GM18526 (cell line): ENCODE results near the gene FMN1.

Experiments
- POLR2A ChIP-seq: IDR thresholded peaks from 3 replicates; pipeline ENCODE4 v1.6.1; 2011; ENCODE audit not compliant: insufficient read length; ENCODE audit errors: extremely low read depth

The FMN1 gene

GRCh38 chr15:33009603-33010002 is 184.9 kb downstream of the FMN1 start:
- TF ChIP-seq POLR2A: no peak

GRCh38 chr15:33009026-33009425 is 185.5 kb downstream of the FMN1 start:
- TF ChIP-seq POLR2A: no peak

- no peak for TF ChIP-seq POLR2A
Observed at GRCh38 chr15:33008284-33008995, 186.1 kb downstream of the FMN1 start.

- TF ChIP-seq POLR2A: no peak
Observed at GRCh38 chr15:33007303-33007855, 187.1 kb downstream of the FMN1 start.

GRCh38 chr15:33005582-33005981 is 188.9 kb downstream of the FMN1 start:
- no peak for TF ChIP-seq POLR2A

- TF ChIP-seq POLR2A: no peak
Observed at GRCh38 chr15:33001926-33002325, 192.6 kb downstream of the FMN1 start.

GRCh38 chr15:32998979-32999672 is 195.4 kb downstream of the FMN1 start:
- TF ChIP-seq POLR2A: no peak

- no peak for TF ChIP-seq POLR2A
Observed at GRCh38 chr15:32998182-32998581, 196.3 kb downstream of the FMN1 start.

GRCh38 chr15:32994810-32995424 is 199.6 kb downstream of the FMN1 start:
- no peak for TF ChIP-seq POLR2A

- no peak for TF ChIP-seq POLR2A
Observed at GRCh38 chr15:32993285-32993684, 201.2 kb downstream of the FMN1 start.

- TF ChIP-seq POLR2A: no peak
Observed at GRCh38 chr15:32991619-32992111, 202.8 kb downstream of the FMN1 start.

GRCh38 chr15:32990071-32990470 is 204.4 kb downstream of the FMN1 start:
- no peak for TF ChIP-seq POLR2A

GRCh38 chr15:32987067-32987466 is 207.4 kb downstream of the FMN1 start:
- no peak for TF ChIP-seq POLR2A

- TF ChIP-seq POLR2A: no peak
Observed at GRCh38 chr15:32986147-32986546, 208.4 kb downstream of the FMN1 start.

GRCh38 chr15:32983679-32984078 is 210.8 kb downstream of the FMN1 start:
- no peak for TF ChIP-seq POLR2A

GRCh38 chr15:32982001-32982400 is 212.5 kb downstream of the FMN1 start:
- TF ChIP-seq POLR2A: no peak
